ENCODE data around the gene LMTK2. TPM values are rescaled to one million over a fixed set of nuclear protein-coding genes. Genes with fewer than 3 reads are reported as not detected.

LMTK2 gene
- total RNA-seq, 2 donors from 2014 or later: 17.1 to 17.6 TPM

DNA sequence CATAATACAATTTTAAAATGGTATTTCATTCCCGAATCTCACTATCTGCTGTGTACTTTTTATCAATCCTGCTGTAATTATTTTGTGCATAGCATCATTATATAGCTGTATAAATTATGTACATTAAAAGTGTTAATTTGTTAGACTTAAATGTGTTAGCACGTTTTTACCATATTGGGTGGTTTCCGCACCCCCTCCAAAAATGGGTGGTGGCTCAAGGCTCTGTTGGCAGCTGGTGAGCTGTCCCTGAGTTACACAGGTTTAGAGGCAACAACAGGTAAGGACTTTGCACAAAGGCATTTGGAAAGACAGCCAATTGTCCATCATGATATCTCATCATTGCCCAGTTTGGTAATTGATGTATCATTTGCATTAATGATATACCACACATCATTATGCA, 18.6 kb upstream of the LMTK2 start:
- Histone ChIP-seq H3K4me3 (no peak overlapping the region), H3K36me3 (no peaks in the 10 kb centered on the region), H3K27me3 (replicated peaks; ENCODE audit: insufficient read depth) (no peaks in the 10 kb centered on the region), H3K4me1 (ENCODE audit: control insufficient read depth in 1 of 2, low read depth in 2 of 2) (no peaks in the 10 kb centered on the region), H3K27ac (no peak overlapping the region), H3K9me3 (no peaks in the 10 kb centered on the region)
- no peak for DNase-seq (ENCODE audit: low spot score)
- TF ChIP-seq, protein P1, sequence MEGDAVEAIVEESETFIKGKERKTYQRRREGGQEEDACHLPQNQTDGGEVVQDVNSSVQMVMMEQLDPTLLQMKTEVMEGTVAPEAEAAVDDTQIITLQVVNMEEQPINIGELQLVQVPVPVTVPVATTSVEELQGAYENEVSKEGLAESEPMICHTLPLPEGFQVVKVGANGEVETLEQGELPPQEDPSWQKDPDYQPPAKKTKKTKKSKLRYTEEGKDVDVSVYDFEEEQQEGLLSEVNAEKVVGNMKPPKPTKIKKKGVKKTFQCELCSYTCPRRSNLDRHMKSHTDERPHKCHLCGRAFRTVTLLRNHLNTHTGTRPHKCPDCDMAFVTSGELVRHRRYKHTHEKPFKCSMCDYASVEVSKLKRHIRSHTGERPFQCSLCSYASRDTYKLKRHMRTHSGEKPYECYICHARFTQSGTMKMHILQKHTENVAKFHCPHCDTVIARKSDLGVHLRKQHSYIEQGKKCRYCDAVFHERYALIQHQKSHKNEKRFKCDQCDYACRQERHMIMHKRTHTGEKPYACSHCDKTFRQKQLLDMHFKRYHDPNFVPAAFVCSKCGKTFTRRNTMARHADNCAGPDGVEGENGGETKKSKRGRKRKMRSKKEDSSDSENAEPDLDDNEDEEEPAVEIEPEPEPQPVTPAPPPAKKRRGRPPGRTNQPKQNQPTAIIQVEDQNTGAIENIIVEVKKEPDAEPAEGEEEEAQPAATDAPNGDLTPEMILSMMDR (IDR thresholded peaks at IDR 0.05): no peak
- ATAC-seq (ENCODE audit: insufficient number of reproducible peaks, low FRiP score, low read depth): no peak

DNA sequence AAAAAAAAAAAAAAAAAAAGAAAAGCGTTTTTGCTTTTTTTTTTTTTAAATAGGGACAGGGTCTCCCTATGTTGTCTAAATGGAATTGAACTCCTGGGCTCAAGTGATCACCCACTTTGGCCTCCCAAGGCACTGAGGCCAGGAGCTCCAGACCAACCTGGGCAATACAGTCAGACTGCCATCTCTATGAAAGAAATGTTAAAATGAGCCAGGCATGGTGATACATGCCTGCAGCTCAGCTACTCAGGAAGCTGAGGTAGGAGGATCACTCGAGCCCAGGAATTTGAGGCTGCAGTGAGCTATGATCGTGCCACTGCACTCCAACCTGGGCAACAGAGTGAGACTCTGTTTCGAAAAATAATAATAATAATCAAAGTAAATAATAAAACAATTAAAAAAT, 16.5 kb upstream of the LMTK2 start:
- no peak for ATAC-seq (ENCODE audit: insufficient number of reproducible peaks, low FRiP score, low read depth)
- Histone ChIP-seq H3K27me3 (replicated peaks; ENCODE audit: insufficient read depth) (no peaks in the 10 kb centered on the region), H3K9me3 (peaks cover 5% of the 10 kb centered on the region), H3K27ac (no peak overlapping the region), H3K4me1 (ENCODE audit: control insufficient read depth in 1 of 2, low read depth in 2 of 2) (no peaks in the 10 kb centered on the region), H3K4me3 (no peak overlapping the region), H3K36me3 (no peaks in the 10 kb centered on the region)
- DNase-seq (ENCODE audit: low spot score): no peak
- TF ChIP-seq, protein P1 (IDR thresholded peaks at IDR 0.05): no peak

DNA sequence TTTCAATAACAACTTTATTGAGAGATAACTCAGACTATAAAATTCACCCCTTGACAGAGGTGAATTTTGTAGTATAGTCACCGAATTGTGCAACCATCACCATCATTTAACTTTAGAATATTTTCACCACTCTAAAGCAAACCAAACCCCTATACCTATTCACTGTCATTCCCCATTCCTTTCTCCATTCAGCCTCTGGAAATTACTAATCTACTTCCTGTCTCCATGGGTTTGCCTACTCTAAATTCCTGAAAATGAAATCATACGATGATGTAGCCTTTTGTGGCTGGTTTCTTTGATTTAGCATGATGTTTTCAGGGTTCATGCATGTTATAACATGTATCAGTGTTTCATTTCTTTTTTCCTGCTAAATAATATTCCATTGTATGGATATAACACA, 15.6 kb upstream of the LMTK2 start:
- H3K9me3 ChIP-seq: peaks cover 5% of the 10 kb centered on the region
- no peaks in the 10 kb centered on the region for H3K27me3 ChIP-seq (replicated peaks; ENCODE audit: insufficient read depth)
- H3K4me1 ChIP-seq (ENCODE audit: control insufficient read depth in 1 of 2, low read depth in 2 of 2): no peaks in the 10 kb centered on the region
- no peaks in the 10 kb centered on the region for H3K36me3 ChIP-seq
- no peak overlapping the region for H3K27ac ChIP-seq
- ATAC-seq (ENCODE audit: insufficient number of reproducible peaks, low FRiP score, low read depth): no peak
- TF ChIP-seq, protein P1 (IDR thresholded peaks at IDR 0.05): no peak
- DNase-seq (ENCODE audit: low spot score): no peak
- no peak overlapping the region for H3K4me3 ChIP-seq

DNA sequence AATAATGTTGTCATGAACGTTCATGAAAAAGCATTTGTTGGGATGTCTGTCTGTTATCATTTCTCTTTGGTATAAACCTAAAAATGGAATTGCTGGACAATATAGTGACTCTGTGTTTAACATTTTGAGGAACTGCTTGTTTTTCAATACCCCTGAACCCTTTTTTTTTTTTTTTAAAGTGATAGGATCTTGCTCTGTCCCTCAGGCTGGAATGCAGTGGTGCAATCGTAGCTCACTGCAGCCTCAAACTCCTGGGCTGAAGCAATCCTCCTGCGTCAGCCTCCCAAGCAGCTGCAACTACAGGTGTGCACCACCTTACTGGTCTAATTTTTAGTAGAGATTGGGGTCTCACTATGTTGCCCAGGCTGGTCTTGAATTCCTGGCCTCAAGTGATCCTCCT, 15.1 kb upstream of the LMTK2 start:
- no peak for DNase-seq (ENCODE audit: low spot score)
- TF ChIP-seq, protein P1 (IDR thresholded peaks at IDR 0.05): no peak
- no peaks in the 10 kb centered on the region for H3K36me3 ChIP-seq
- ATAC-seq (ENCODE audit: insufficient number of reproducible peaks, low FRiP score, low read depth): no peak
- no peaks in the 10 kb centered on the region for H3K4me1 ChIP-seq (ENCODE audit: control insufficient read depth in 1 of 2, low read depth in 2 of 2)
- no peak overlapping the region for H3K4me3 ChIP-seq
- H3K27ac ChIP-seq: no peak overlapping the region
- H3K27me3 ChIP-seq (replicated peaks; ENCODE audit: insufficient read depth): no peaks in the 10 kb centered on the region
- peaks cover 5% of the 10 kb centered on the region for H3K9me3 ChIP-seq

DNA sequence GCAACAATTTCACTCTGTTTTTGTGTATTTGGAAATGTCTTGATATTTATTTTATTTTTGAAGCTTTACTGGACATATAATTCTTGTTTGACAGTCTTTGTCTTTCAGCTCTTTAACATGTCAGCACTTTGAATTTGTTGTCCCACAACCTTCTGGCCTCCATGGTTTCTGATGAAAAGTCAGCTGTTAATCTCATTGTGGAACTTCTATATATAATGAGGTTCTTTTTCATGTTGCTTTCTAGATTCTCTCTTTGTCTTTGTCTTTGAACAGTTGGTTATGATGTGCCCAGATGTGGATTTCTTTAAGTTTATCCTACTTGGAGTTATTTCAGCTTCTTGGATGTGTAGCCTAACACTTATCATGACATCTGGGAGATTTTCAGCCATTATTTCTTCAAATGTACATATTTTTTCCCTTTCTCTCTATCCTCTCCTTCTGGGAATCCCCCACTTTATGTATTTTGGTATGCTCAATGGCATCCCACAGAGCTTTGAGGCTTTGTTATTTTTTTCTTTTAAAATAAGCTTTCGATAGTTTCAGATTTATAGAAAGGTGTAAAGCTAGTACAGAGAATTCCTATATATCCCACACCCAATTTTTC, 9.5 kb upstream of the LMTK2 start:
- TF ChIP-seq, protein P1 (IDR thresholded peaks at IDR 0.05): no peak
- Histone ChIP-seq H3K4me3 (no peak overlapping the region), H3K4me1 (ENCODE audit: control insufficient read depth in 1 of 2, low read depth in 2 of 2) (no peaks in the 10 kb centered on the region), H3K9me3 (peaks cover 15% of the 10 kb centered on the region), H3K36me3 (no peaks in the 10 kb centered on the region), H3K27ac (no peak overlapping the region), H3K27me3 (replicated peaks; ENCODE audit: insufficient read depth) (no peaks in the 10 kb centered on the region)
- ATAC-seq (ENCODE audit: insufficient number of reproducible peaks, low FRiP score, low read depth) (no peak), DNase-seq (ENCODE audit: low spot score) (no peak)

Measured in thoracic aorta (tissue), 2 donors.